Measurements from ENCODE around the gene ATP11A. TPM values are rescaled to one million over a fixed set of nuclear protein-coding genes. Genes with fewer than 3 reads are reported as not detected.

ATP11A gene
- total and polyA plus RNA-seq, 4 donors: 18.0 to 24.7 (median 21.5) TPM

- H3K27me3 ChIP-seq (ENCODE audit: control insufficient read depth, insufficient read depth, low read length): no peaks in the 10 kb centered on the region
- no peak overlapping the region for H3K4me3 ChIP-seq (ENCODE audit: low read depth, low read length)
- no peak for DNase-seq (ENCODE audit: low read depth in 4 of 6, low spot score in 6 of 6)
- peaks cover 7% of the 10 kb centered on the region for H3K9me3 ChIP-seq (ENCODE audit: control insufficient read depth, insufficient read depth, low read length)
- peaks cover 17% of the 10 kb centered on the region for H3K36me3 ChIP-seq (ENCODE audit: control insufficient read depth, insufficient read depth, low read length)
- H3K4me1 ChIP-seq (ENCODE audit: control insufficient read depth, insufficient read depth, low read length): peaks cover 27% of the 10 kb centered on the region
- H3K27ac ChIP-seq (ENCODE audit: low read depth, low read length): no peak overlapping the region
- WGBS (ENCODE audit: insufficient coverage): 91% methylated on average over 19 of the region's 23 CpGs
Observed at GRCh38 chr13:112714376-112715174, 24.7 kb downstream of the ATP11A start.

GRCh38 chr13:112715210-112715609 lies 25.4 kb downstream of the ATP11A start:
- no peak overlapping the region for H3K4me3 ChIP-seq (ENCODE audit: low read depth, low read length)
- WGBS (ENCODE audit: insufficient coverage): 84% methylated on average over 3 of the region's 5 CpGs
- peaks cover 23% of the 10 kb centered on the region for H3K4me1 ChIP-seq (ENCODE audit: control insufficient read depth, insufficient read depth, low read length)
- H3K27me3 ChIP-seq (ENCODE audit: control insufficient read depth, insufficient read depth, low read length): no peaks in the 10 kb centered on the region
- H3K9me3 ChIP-seq (ENCODE audit: control insufficient read depth, insufficient read depth, low read length): peaks cover 7% of the 10 kb centered on the region
- H3K36me3 ChIP-seq (ENCODE audit: control insufficient read depth, insufficient read depth, low read length): peaks cover 14% of the 10 kb centered on the region
- no peak overlapping the region for H3K27ac ChIP-seq (ENCODE audit: low read depth, low read length)
- DNase-seq (ENCODE audit: low read depth in 4 of 6, low spot score in 6 of 6): no peak

- H3K4me1 ChIP-seq (ENCODE audit: control insufficient read depth, insufficient read depth, low read length): peaks cover 20% of the 10 kb centered on the region
- 93% methylated on average over 6 of the region's 13 CpGs for WGBS (ENCODE audit: insufficient coverage)
- H3K4me3 ChIP-seq (ENCODE audit: low read depth, low read length): no peak overlapping the region
- no peak for DNase-seq (ENCODE audit: low read depth in 4 of 6, low spot score in 6 of 6)
- H3K27me3 ChIP-seq (ENCODE audit: control insufficient read depth, insufficient read depth, low read length): no peaks in the 10 kb centered on the region
- no peak overlapping the region for H3K27ac ChIP-seq (ENCODE audit: low read depth, low read length)
- H3K9me3 ChIP-seq (ENCODE audit: control insufficient read depth, insufficient read depth, low read length): peaks cover 7% of the 10 kb centered on the region
- H3K36me3 ChIP-seq (ENCODE audit: control insufficient read depth, insufficient read depth, low read length): peaks cover 10% of the 10 kb centered on the region
Observed at GRCh38 chr13:112715715-112716460, 26.1 kb downstream of the ATP11A start.

DNA sequence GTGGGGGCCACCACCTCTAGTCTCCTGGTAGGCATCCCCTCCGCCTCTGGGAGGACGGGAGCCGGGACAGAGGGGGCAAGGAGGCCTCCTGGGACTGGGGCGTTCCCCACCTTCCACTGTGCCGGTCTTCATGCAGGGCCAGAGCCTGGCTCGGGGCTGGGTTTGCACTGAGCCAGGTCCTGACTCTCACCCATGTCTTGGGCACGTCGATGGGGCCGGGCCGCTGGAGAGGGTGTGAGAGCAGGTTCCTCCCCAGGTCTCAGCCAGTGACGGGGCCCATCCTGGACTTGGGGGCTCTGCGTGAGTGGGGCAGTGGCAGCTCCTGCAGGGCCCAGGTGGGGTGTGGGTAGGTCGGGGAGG lies 26.6 kb downstream of the ATP11A start:
- WGBS (ENCODE audit: insufficient coverage): 96% methylated on average over 13 of the region's 13 CpGs
- H3K9me3 ChIP-seq (ENCODE audit: control insufficient read depth, insufficient read depth, low read length): peaks cover 7% of the 10 kb centered on the region
- peaks cover 14% of the 10 kb centered on the region for H3K4me1 ChIP-seq (ENCODE audit: control insufficient read depth, insufficient read depth, low read length)
- H3K36me3 ChIP-seq (ENCODE audit: control insufficient read depth, insufficient read depth, low read length): peaks cover 10% of the 10 kb centered on the region
- no peak for DNase-seq (ENCODE audit: low read depth in 4 of 6, low spot score in 6 of 6)
- no peak overlapping the region for H3K4me3 ChIP-seq (ENCODE audit: low read depth, low read length)
- no peaks in the 10 kb centered on the region for H3K27me3 ChIP-seq (ENCODE audit: control insufficient read depth, insufficient read depth, low read length)
- H3K27ac ChIP-seq (ENCODE audit: low read depth, low read length): no peak overlapping the region

DNA sequence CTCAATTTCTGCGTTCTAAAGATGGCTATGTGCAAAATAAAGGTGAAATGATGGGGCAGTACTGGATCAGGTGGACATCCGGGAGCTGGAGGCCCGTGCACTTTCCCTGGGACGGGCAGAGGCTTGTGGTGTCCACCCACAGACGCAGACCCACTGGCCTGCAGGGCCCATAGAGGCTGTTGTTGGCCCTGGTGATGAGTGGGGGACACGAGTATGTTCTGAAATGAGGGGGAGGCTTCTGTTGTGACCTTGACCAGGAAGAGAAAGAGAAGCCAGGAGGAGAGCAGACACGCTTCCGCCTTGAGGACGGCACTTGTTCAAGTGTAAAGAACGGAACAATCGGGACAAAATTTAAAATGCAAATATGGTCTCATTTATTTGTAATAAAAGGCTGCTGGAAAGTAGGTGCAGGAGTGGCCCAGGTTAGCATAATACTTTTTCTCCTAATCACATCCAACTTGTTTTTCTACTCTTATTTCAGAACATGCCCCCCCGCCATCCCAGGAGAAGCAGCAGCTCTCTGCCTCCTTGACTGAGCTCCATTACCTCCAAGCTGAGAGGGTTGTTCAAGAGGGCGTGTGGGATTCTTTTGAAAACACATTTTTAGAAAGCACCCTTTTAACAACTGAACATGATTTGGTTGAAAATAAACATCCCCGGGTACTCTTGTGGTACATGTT lies 27.1 kb downstream of the ATP11A start:
- DNase-seq (ENCODE audit: low read depth in 4 of 6, low spot score in 6 of 6): no peak
- peaks cover 9% of the 10 kb centered on the region for H3K4me1 ChIP-seq (ENCODE audit: control insufficient read depth, insufficient read depth, low read length)
- no peak overlapping the region for H3K27ac ChIP-seq (ENCODE audit: low read depth, low read length)
- H3K4me3 ChIP-seq (ENCODE audit: low read depth, low read length): no peak overlapping the region
- peaks cover 7% of the 10 kb centered on the region for H3K9me3 ChIP-seq (ENCODE audit: control insufficient read depth, insufficient read depth, low read length)
- H3K27me3 ChIP-seq (ENCODE audit: control insufficient read depth, insufficient read depth, low read length): no peaks in the 10 kb centered on the region
- 94% methylated on average over 9 of the region's 14 CpGs for WGBS (ENCODE audit: insufficient coverage)
- peaks cover 10% of the 10 kb centered on the region for H3K36me3 ChIP-seq (ENCODE audit: control insufficient read depth, insufficient read depth, low read length)

DNA sequence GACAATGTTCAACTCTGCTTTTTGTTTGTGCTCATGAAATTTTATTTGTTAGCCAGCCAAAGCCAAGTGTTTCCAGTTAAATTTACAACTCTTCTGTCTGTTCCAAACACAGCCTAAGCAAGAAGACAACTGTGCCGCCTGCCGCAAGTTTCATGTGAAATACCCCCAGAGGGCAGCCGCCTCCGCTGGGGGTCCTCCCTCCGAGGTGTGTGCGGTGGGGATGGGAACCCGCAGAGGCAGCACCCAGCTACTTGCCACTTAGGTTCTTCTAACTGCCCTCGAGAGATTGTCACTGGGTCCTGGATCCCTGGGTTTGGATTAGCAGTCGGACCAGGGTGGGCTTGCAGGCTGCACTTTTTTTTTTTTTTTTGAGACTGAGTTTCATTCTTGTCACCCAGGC lies 28.5 kb downstream of the ATP11A start:
- H3K36me3 ChIP-seq (ENCODE audit: control insufficient read depth, insufficient read depth, low read length): peaks cover 10% of the 10 kb centered on the region
- H3K4me3 ChIP-seq (ENCODE audit: low read depth, low read length): no peak overlapping the region
- no peak for DNase-seq (ENCODE audit: low read depth in 4 of 6, low spot score in 6 of 6)
- WGBS (ENCODE audit: insufficient coverage): 75% methylated on average over 5 of the region's 9 CpGs
- no peaks in the 10 kb centered on the region for H3K27me3 ChIP-seq (ENCODE audit: control insufficient read depth, insufficient read depth, low read length)
- H3K27ac ChIP-seq (ENCODE audit: low read depth, low read length): no peak overlapping the region
- peaks cover 7% of the 10 kb centered on the region for H3K9me3 ChIP-seq (ENCODE audit: control insufficient read depth, insufficient read depth, low read length)
- peaks cover 2% of the 10 kb centered on the region for H3K4me1 ChIP-seq (ENCODE audit: control insufficient read depth, insufficient read depth, low read length)

DNA sequence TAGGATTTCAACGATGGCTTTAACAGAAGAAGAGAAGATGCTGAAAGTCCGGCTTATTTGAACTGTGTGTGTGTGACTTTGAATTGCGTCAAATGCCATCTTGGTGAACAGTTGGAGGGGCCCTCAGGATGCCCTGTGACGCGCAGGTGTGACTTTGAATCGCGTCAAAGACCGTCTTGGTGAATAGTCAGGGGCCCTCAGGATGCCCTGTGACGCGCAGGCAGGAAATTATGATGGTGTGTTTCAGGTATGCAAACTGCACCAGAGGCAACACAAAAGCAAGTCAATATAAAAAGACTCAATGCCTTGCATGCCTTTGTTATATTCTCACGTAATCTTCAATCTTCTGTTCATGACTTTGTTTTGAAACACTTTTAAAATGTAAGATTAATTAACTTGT lies 29.2 kb downstream of the ATP11A start:
- 89% methylated on average over 10 of the region's 11 CpGs for WGBS (ENCODE audit: insufficient coverage)
- Histone ChIP-seq H3K36me3 (ENCODE audit: control insufficient read depth, insufficient read depth, low read length) (peaks cover 8% of the 10 kb centered on the region), H3K27me3 (ENCODE audit: control insufficient read depth, insufficient read depth, low read length) (no peaks in the 10 kb centered on the region), H3K9me3 (ENCODE audit: control insufficient read depth, insufficient read depth, low read length) (peaks cover 7% of the 10 kb centered on the region), H3K27ac (ENCODE audit: low read depth, low read length) (no peak overlapping the region), H3K4me1 (ENCODE audit: control insufficient read depth, insufficient read depth, low read length) (peaks cover 2% of the 10 kb centered on the region), H3K4me3 (ENCODE audit: low read depth, low read length) (no peak overlapping the region)
- DNase-seq (ENCODE audit: low read depth in 4 of 6, low spot score in 6 of 6): no peak

GRCh38 chr13:112719556-112719955 lies 29.7 kb downstream of the ATP11A start:
- Histone ChIP-seq H3K4me1 (ENCODE audit: control insufficient read depth, insufficient read depth, low read length) (peaks cover 3% of the 10 kb centered on the region), H3K27ac (ENCODE audit: low read depth, low read length) (no peak overlapping the region), H3K9me3 (ENCODE audit: control insufficient read depth, insufficient read depth, low read length) (peaks cover 5% of the 10 kb centered on the region), H3K36me3 (ENCODE audit: control insufficient read depth, insufficient read depth, low read length) (peaks cover 5% of the 10 kb centered on the region), H3K27me3 (ENCODE audit: control insufficient read depth, insufficient read depth, low read length) (no peaks in the 10 kb centered on the region), H3K4me3 (ENCODE audit: low read depth, low read length) (no peak overlapping the region)
- DNase-seq (ENCODE audit: low read depth in 4 of 6, low spot score in 6 of 6): no peak
- WGBS (ENCODE audit: insufficient coverage): 100% methylated on average over 1 of the region's 2 CpGs

- Histone ChIP-seq H3K4me1 (ENCODE audit: control insufficient read depth, insufficient read depth, low read length) (peaks cover 10% of the 10 kb centered on the region), H3K27ac (ENCODE audit: low read depth, low read length) (no peak overlapping the region), H3K9me3 (ENCODE audit: control insufficient read depth, insufficient read depth, low read length) (no peaks in the 10 kb centered on the region), H3K36me3 (ENCODE audit: control insufficient read depth, insufficient read depth, low read length) (peaks cover 11% of the 10 kb centered on the region), H3K4me3 (ENCODE audit: low read depth, low read length) (no peak overlapping the region), H3K27me3 (ENCODE audit: control insufficient read depth, insufficient read depth, low read length) (no peaks in the 10 kb centered on the region)
- DNase-seq (ENCODE audit: low read depth in 4 of 6, low spot score in 6 of 6): no peak
- WGBS (ENCODE audit: insufficient coverage): 99% methylated on average over 14 of the region's 17 CpGs
Observed at GRCh38 chr13:112720251-112720650, 30.4 kb downstream of the ATP11A start.
